ENCODE measurements around the gene SLC16A3.
A peak's percentile ranks its signal among the peaks of the same experiment; 100 is the strongest.

The SLC16A3 gene

DNA sequence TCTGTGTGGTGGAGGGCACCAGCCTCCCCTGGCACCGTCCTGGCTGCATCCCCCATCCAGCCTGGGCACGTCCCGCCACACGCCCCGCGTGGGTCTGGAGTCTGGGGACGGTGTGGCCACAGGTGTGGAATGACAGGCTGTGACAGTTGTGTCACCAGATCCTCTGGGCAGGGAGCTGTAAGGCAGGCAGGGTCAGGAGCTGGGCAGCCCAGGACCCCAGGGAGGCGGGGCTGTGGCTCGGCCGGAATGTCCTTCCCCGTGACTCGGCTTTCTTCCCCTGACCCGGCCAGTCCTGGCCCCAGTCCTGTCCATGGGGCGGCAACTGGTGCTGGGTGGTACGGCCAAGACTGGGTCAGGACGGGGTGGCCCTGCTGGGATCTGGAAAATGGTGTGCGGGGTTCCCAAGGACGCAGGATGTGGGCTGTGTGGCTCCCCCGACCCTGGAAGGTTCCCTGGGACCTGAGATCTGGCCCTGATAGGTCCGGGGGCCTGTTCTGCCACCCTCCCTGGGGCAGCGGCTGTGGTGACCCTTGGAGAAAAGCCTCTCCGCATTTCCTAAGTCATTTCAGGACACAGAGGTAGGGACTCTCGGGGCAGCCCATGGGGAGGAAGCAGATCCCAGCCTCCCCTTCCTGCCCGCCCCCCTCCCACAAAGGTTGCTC lies 3.3 kb upstream of the SLC16A3 start:
- no peak for TF ChIP-seq SPI1 (IDR thresholded peaks at IDR 0.05; ENCODE audit: borderline replicate concordance, low read depth)
- TF ChIP-seq CTCF (IDR thresholded peaks at IDR 0.05; ENCODE audit: insufficient read depth, low read length), result no peak
- TF ChIP-seq POLR2AphosphoS5 (IDR thresholded peaks at IDR 0.05; ENCODE audit: low read depth), result no peak
- no peak for TF ChIP-seq REST (IDR thresholded peaks at IDR 0.05; ENCODE audit: insufficient replicate concordance, low read depth)
- no peak for TF ChIP-seq GABPA (IDR thresholded peaks at IDR 0.05; ENCODE audit: low read depth)
- no peak for DNase-seq (ENCODE audit: low read depth in 1 of 2, low spot score in 1 of 2)
- Histone ChIP-seq H3K4me3 (replicated peaks; ENCODE audit: insufficient read depth, low read length) (no peak overlapping the region), H3K27ac (replicated peaks) (no peak overlapping the region), H3K27me3 (ENCODE audit: insufficient read depth, poor library complexity, severe bottlenecking) (no peaks in the 10 kb centered on the region)

DNA sequence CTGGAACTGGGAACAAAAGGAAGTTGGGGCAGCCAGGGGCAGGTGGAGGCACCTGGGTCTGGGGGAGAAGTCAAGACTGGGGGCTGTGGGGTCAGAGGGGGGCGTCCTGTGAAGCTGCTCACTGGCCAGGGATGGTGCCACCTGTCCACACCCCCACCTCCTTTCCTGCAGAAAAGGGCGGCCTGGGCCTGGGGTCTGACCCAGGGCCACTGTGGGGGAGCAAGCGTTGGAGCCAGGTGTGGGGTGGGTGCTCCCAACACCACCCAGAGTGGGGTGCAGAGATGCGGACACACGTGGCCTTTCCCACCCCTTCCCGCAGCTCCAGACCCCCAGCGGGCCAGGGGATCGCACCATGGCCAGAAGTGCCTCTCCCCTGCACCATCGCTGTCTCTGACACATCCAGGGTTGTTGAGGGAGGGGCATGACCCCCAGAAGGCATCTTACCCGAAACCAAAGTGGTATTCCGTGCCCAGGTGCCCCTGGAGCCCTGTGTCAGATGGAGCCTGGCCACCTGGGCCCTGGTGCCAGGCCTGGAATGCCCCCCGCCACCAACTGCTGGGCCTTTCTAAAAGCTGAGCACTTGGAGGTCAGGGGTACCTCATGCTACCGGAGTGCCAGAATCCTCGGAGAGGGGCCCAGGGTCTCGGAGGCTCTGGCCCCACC lies 2.6 kb upstream of the SLC16A3 start:
- peak overlapping the region; percentile 28 for H3K27ac ChIP-seq (replicated peaks)
- no peak for DNase-seq (ENCODE audit: low read depth in 1 of 2, low spot score in 1 of 2)
- TF ChIP-seq POLR2AphosphoS5 (IDR thresholded peaks at IDR 0.05; ENCODE audit: low read depth) (no peak), SPI1 (IDR thresholded peaks at IDR 0.05; ENCODE audit: borderline replicate concordance, low read depth) (no peak), CTCF (IDR thresholded peaks at IDR 0.05; ENCODE audit: insufficient read depth, low read length) (no peak), REST (IDR thresholded peaks at IDR 0.05; ENCODE audit: insufficient replicate concordance, low read depth) (no peak), GABPA (IDR thresholded peaks at IDR 0.05; ENCODE audit: low read depth) (no peak)
- no peak overlapping the region for H3K4me3 ChIP-seq (replicated peaks; ENCODE audit: insufficient read depth, low read length)
- no peaks in the 10 kb centered on the region for H3K27me3 ChIP-seq (ENCODE audit: insufficient read depth, poor library complexity, severe bottlenecking)

- DNase-seq (ENCODE audit: low read depth in 1 of 2, low spot score in 1 of 2), result no peak
- no peak overlapping the region for H3K4me3 ChIP-seq (replicated peaks; ENCODE audit: insufficient read depth, low read length)
- H3K27me3 ChIP-seq (ENCODE audit: insufficient read depth, poor library complexity, severe bottlenecking), result no peaks in the 10 kb centered on the region
- peak overlapping the region; percentile 28 for H3K27ac ChIP-seq (replicated peaks)
- TF ChIP-seq POLR2AphosphoS5 (IDR thresholded peaks at IDR 0.05; ENCODE audit: low read depth) (no peak), REST (IDR thresholded peaks at IDR 0.05; ENCODE audit: insufficient replicate concordance, low read depth) (no peak), CTCF (IDR thresholded peaks at IDR 0.05; ENCODE audit: insufficient read depth, low read length) (no peak), SPI1 (IDR thresholded peaks at IDR 0.05; ENCODE audit: borderline replicate concordance, low read depth) (no peak), GABPA (IDR thresholded peaks at IDR 0.05; ENCODE audit: low read depth) (no peak)
Measured at GRCh38 chr17:82226809-82227628, 1.8 kb upstream of the SLC16A3 start.

All from HL-60 (cell line).